Measurements from ENCODE around the gene C1orf216. TPM values are rescaled to one million over a fixed set of nuclear protein-coding genes. Genes with fewer than 3 reads are reported as not detected.

C1orf216 gene, protein sequence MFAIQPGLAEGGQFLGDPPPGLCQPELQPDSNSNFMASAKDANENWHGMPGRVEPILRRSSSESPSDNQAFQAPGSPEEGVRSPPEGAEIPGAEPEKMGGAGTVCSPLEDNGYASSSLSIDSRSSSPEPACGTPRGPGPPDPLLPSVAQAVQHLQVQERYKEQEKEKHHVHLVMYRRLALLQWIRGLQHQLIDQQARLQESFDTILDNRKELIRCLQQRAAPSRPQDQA
- total RNA-seq (1 to 10 TPM; 1.5 to 5.2 (median 2.5) TPM), polyA plus RNA-seq (1 to 10 TPM; 3.3 to 3.7 TPM)

DNA sequence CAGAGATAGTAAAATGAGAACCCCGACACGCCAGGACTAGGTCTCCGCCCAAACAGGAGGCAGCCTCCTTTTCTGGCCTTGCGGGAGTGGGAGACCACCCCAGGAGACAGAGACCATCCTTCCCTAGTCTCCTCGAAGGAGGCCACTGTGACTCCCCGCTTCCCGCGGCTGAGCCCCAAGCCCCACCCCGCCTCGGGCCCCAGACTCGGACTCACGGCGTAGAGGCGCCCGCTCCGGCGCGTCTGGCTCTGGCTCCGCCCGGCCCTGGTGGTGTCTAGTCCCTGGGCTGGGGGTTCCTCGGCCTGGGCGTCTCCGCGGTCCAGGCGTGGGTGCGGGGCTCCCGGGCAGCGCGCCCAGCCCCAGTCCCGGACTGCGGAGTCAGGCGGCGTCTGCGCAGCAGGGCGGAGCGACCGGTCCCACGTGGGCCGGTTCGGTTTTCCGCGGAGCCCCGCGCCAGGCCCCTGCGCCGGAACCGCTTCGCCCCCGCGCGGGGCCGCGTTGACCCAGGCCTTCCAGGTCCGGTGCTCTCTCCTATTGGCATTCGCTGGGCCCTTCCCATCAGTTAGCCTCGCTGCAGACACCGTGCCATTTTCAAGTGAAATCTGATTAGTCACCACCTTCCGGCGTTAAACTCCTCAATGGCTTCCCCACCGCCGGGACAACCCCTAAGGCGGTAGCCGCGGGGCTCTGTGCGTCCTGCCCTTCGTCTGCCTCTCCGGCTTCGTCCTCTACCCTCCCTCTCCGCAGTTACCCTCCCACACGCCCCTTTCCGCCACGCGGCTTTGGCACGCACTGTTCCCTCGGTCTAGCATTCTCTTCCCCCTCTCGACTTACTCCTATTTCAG is at the start of gene C1orf216:
Gene C1orf216, minus strand, starts transcription at position 393 of the 845 bp plus-strand sequence. CDS start 2,563 bp downstream, outside the sequence.
- 0 to 1% methylated on average over 72 to 76 of the region's 76 CpGs for WGBS, 2 donors
- intact Hi-C loops (cut with DNase I), result loop anchor here in 2 of 3 donors (5.0 kb wide), 1 partner anchor 151 kb away; no protein-coding TSS in a partner anchor
- no peaks in the 10 kb centered on the region for H3K9me3 ChIP-seq
- peak within 1 kb of the TSS; percentile 67 to 91 (median 82) for H3K4me3 ChIP-seq
- no peaks in the 10 kb centered on the region for H3K27me3 ChIP-seq
- DNase-seq (peak; percentile 38 to 81 (median 60)), FAIRE-seq (no peak), ATAC-seq (peak; percentile 87 to 91 (median 90))
- H3K4me1 ChIP-seq, result no peaks in the 10 kb centered on the region
- peak within 1 kb of the TSS; percentile 6 to 70 (median 37) for H3K27ac ChIP-seq
- no peaks in the 10 kb centered on the region for H3K36me3 ChIP-seq
- TF ChIP-seq, protein P1, sequence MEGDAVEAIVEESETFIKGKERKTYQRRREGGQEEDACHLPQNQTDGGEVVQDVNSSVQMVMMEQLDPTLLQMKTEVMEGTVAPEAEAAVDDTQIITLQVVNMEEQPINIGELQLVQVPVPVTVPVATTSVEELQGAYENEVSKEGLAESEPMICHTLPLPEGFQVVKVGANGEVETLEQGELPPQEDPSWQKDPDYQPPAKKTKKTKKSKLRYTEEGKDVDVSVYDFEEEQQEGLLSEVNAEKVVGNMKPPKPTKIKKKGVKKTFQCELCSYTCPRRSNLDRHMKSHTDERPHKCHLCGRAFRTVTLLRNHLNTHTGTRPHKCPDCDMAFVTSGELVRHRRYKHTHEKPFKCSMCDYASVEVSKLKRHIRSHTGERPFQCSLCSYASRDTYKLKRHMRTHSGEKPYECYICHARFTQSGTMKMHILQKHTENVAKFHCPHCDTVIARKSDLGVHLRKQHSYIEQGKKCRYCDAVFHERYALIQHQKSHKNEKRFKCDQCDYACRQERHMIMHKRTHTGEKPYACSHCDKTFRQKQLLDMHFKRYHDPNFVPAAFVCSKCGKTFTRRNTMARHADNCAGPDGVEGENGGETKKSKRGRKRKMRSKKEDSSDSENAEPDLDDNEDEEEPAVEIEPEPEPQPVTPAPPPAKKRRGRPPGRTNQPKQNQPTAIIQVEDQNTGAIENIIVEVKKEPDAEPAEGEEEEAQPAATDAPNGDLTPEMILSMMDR (IDR thresholded peaks at IDR 0.05), result no peak

DNA sequence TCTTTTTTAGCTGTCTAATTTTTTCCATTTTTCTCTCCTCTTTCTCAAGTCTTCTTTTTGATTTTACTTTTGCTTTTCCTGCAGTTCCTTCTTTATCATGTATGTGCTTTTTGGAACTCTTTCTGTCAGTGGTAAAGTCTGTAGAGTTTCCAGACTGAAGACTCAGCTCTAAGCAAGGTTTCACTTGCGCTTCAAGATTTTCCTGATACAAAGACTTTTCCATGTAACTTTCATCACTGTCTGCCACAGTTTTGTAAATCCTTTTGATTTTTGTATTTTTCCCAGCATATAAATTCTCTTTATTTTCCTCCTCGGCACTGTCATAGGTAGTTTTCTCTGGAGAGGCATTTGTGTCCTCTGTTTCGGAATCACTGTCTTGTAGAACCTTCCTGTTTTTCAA is 45.6 kb upstream of the C1orf216 start:
- Histone ChIP-seq H3K27me3 (no peaks in the 10 kb centered on the region), H3K4me3 (no peak overlapping the region), H3K27ac (no peak overlapping the region), H3K36me3 (no peaks in the 10 kb centered on the region), H3K9me3 (no peaks in the 10 kb centered on the region), H3K4me1 (peaks cover 0 to 5% (median 0%) of the 10 kb centered on the region in 3 donors)
- DNase-seq, result no peak
- intact Hi-C loops (cut with DNase I), result no loop called here
- ATAC-seq, result no peak
- WGBS, 2 donors, result 94 to 95% methylated on average over 3 of the region's 3 CpGs
- no peak for FAIRE-seq
- TF ChIP-seq, protein P1 (IDR thresholded peaks at IDR 0.05), result no peak

DNA sequence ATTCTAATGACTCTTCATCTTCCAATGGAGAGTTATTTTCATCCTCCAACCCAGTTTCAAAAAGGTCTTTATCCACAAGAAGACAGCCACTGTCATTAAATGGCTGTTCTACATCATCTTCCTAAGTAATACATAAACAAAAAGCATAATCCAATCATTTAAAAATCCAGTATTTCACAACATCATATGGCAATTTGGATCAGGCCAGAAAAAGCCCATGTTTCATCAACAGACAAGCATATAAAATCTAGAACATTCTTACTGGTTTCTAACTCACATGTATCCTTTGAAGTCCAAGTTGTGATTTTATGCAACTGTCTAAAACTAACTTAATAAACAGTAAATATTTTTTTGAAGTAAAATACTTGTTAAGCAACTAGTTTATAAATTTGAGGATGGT is 44.5 kb upstream of the C1orf216 start:
- FAIRE-seq, result no peak
- TF ChIP-seq, protein P1 (IDR thresholded peaks at IDR 0.05), result no peak
- H3K4me3 ChIP-seq, result no peak overlapping the region
- no peaks in the 10 kb centered on the region for H3K27me3 ChIP-seq
- no peaks in the 10 kb centered on the region for H3K4me1 ChIP-seq
- no peak for ATAC-seq
- intact Hi-C loops (cut with DNase I), result no loop called here
- no peak for DNase-seq
- H3K9me3 ChIP-seq, result no peaks in the 10 kb centered on the region
- H3K27ac ChIP-seq, result no peak overlapping the region
- H3K36me3 ChIP-seq, result no peaks in the 10 kb centered on the region

DNA sequence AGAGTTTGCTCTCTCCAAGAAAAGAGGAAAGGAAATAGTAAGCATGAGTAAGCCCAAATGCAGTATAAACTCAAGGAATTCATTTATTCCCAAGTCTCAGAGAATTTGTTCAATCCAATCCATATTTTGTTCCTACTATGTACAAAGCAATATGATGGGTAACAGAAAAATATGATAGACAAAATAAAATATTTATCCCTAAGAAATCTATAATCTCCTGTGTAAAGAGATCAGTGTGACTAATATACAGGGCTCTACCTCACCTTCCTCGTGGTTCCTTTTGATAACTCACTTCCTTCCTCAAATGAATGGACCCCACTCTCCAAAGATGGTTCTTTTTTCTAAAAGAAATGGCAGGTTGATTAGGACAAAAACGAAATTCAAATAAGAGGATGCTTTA is 43.5 kb upstream of the C1orf216 start:
- FAIRE-seq, result no peak

More for the DNA sequence above, 43.5 kb upstream of the C1orf216 start:
- Histone ChIP-seq H3K27me3 (no peaks in the 10 kb centered on the region), H3K4me3 (no peak overlapping the region), H3K27ac (no peak overlapping the region), H3K4me1 (no peaks in the 10 kb centered on the region), H3K36me3 (no peaks in the 10 kb centered on the region), H3K9me3 (no peaks in the 10 kb centered on the region)
- ATAC-seq (no peak), DNase-seq (no peak)
- intact Hi-C loops (cut with DNase I), result no loop called here
- WGBS, 2 donors, result 59 to 61% methylated on average over 2 of the region's 2 CpGs
- TF ChIP-seq, protein P1 (IDR thresholded peaks at IDR 0.05), result no peak

All from pancreas (tissue), 10 donors.